CD4-positive, alpha-beta T cell (primary cell): ENCODE measurements around the gene MINDY3. TPM values are rescaled to one million over a fixed set of nuclear protein-coding genes. Genes with fewer than 3 reads are reported as not detected.

Source experiments
- ATAC-seq: fragments of 200-7000 bp; cut with Tn5 transposase; one replicate; pipeline ENCODE4 v1.10.0; 2022; ENCODE audit warnings: mild to moderate bottlenecking; ENCODE audit not compliant: poor library complexity
- CTCF ChIA-PET: fragments of 350-600 bp; sonication (Branson Sonifier 250); formaldehyde crosslinking; loops from one replicate; lab custom pipeline; 2021; ENCODE audit warnings: antibody characterized with exemption, inconsistent platforms; lab: Charles Lee
- POLR2A ChIA-PET: fragments of 350-600 bp; sonication (Branson Sonifier 250); formaldehyde crosslinking; loops from one replicate; lab custom pipeline; 2021; ENCODE audit warnings: antibody characterized with exemption, inconsistent platforms; lab: Charles Lee
- DNase-seq, 14 experiments: peaks; one replicate each; pipeline ENCODE4 v3.0.0-alpha.2; 2013 to 2020; ENCODE audit warnings: mixed read lengths in 2 of 14
- H3K27ac ChIP-seq, 2 donors: one replicate each; pipeline versions ENCODE4 v1.5.1 to v1.7.0; 2013; ENCODE audit warnings: low read length in 2 of 2, low read depth in 1 of 2, mild to moderate bottlenecking in 1 of 2
- H3K27me3 ChIP-seq, 2 experiments: 1 replicate in 1 of 2; 2 replicates in 1 of 2; pipeline versions ENCODE4 v1.6.1 to v1.7.0; 2013; ENCODE audit warnings: low read length in 2 of 2, control low read depth in 1 of 2, mild to moderate bottlenecking in 1 of 2, moderate library complexity in 1 of 2; ENCODE audit not compliant: insufficient read depth in 2 of 2, control insufficient read depth in 1 of 2
- H3K36me3 ChIP-seq: one replicate; pipeline ENCODE4 v1.6.1; 2013; ENCODE audit warnings: low read length, control low read depth; ENCODE audit not compliant: insufficient read depth
- H3K4me1 ChIP-seq: one replicate; pipeline ENCODE4 v1.6.1; 2013; ENCODE audit warnings: low read length, control low read depth; ENCODE audit not compliant: insufficient read depth
- H3K4me3 ChIP-seq: one replicate; pipeline ENCODE4 v1.5.1; 2013; ENCODE audit warnings: mild to moderate bottlenecking, low read length, moderate library complexity
- H3K9me3 ChIP-seq, 2 experiments: 1 replicate in 1 of 2; 2 replicates in 1 of 2; pipeline versions ENCODE4 v1.6.1 to v1.7.0; 2013; ENCODE audit warnings: low read length in 2 of 2, mild to moderate bottlenecking in 2 of 2, control low read depth in 1 of 2, moderate library complexity in 1 of 2; ENCODE audit not compliant: control insufficient read depth in 1 of 2, insufficient read depth in 1 of 2
- H3K27ac Mint-ChIP-seq: one replicate; pipeline ENCODE4 v1.8.0; 2020; ENCODE audit warnings: mixed read lengths
- H3K27me3 Mint-ChIP-seq: one replicate; pipeline ENCODE4 v1.8.0; 2021; ENCODE audit warnings: mixed read lengths
- H3K36me3 Mint-ChIP-seq: one replicate; pipeline ENCODE4 v1.8.0; 2021; ENCODE audit warnings: low read depth, mixed read lengths
- H3K4me1 Mint-ChIP-seq: one replicate; pipeline ENCODE4 v1.8.0; 2021; ENCODE audit warnings: low read depth, mixed read lengths
- H3K4me3 Mint-ChIP-seq: one replicate; pipeline ENCODE4 v1.8.0; 2020; ENCODE audit warnings: mild to moderate bottlenecking, mixed read lengths
- H3K9me3 Mint-ChIP-seq: one replicate; pipeline ENCODE4 v1.8.0; 2020; ENCODE audit warnings: mixed read lengths
- intact Hi-C, 2 experiments: fragments of 100-400 bp; cut with DNase I in 1 of 2; cut with micrococcal nuclease in 1 of 2; formaldehyde crosslinking; loops; one replicate each; pipeline versions ENCODE4 v1.15.1 to v1.9.0; 2023 to 2025; cut with DNase I, micrococcal nuclease
- total RNA-seq, 174 experiments: library from RNA in 2 of 174; stranded (reverse) in 2 of 174; gene quantifications; one replicate each; pipeline ENCODE4 v1.2.3 and lab custom pipeline; 2021 to 2026
- TF ChIP-seq, protein P1 (sequence below): fragments of 200-600 bp; IDR thresholded peaks from one replicate; pipeline ENCODE4 v1.8.0; 2022; ENCODE audit warnings: antibody characterized with exemption, mild to moderate bottlenecking

MINDY3 gene
- total RNA-seq, 2 experiments from 2014 or later: 39.8 to 40.6 TPM

DNA sequence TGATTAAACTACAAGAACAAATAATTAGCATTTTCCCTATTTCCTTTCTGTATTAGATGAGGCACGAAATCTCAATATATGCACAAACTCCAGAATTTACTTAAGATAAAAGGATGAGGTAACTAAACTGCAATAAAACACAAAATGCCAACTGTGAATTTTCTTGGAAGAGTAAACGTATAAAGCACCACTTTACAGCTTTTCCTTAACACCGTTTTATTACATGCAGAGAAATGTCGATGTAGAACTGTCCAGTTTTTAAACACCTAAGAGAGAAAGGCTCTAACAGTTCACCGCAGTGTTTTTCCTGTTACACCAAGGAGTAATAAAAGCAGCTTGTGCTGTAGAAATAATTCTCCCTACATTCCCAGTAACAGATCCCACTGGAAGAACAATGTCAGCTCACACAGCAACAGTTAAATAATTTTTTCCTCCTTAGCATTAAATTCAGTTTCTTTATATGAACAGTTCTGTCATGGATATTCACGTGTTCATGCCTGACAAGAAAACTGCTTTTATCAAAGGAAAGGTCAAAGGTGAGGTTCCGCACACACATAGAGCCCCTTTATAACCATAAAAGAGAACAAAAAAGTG lies 52.0 kb downstream of the MINDY3 start:
- no peaks in the 10 kb centered on the region for H3K27me3 Mint-ChIP-seq
- no peaks in the 10 kb centered on the region for H3K4me1 ChIP-seq
- peaks cover 83% of the 10 kb centered on the region for H3K36me3 Mint-ChIP-seq
- no peaks in the 10 kb centered on the region for H3K9me3 Mint-ChIP-seq
- H3K4me3 Mint-ChIP-seq: no peak overlapping the region
- ChIA-PET POLR2A (no interaction called here), CTCF (no interaction called here)
- no peaks in the 10 kb centered on the region for H3K9me3 ChIP-seq
- H3K27ac ChIP-seq: no peak overlapping the region
- no peak overlapping the region for H3K27ac Mint-ChIP-seq
- intact Hi-C loops: no loop called here
- DNase-seq (no peak), ATAC-seq (no peak)
- H3K36me3 ChIP-seq: peaks cover 39% of the 10 kb centered on the region
- TF ChIP-seq, protein P1, sequence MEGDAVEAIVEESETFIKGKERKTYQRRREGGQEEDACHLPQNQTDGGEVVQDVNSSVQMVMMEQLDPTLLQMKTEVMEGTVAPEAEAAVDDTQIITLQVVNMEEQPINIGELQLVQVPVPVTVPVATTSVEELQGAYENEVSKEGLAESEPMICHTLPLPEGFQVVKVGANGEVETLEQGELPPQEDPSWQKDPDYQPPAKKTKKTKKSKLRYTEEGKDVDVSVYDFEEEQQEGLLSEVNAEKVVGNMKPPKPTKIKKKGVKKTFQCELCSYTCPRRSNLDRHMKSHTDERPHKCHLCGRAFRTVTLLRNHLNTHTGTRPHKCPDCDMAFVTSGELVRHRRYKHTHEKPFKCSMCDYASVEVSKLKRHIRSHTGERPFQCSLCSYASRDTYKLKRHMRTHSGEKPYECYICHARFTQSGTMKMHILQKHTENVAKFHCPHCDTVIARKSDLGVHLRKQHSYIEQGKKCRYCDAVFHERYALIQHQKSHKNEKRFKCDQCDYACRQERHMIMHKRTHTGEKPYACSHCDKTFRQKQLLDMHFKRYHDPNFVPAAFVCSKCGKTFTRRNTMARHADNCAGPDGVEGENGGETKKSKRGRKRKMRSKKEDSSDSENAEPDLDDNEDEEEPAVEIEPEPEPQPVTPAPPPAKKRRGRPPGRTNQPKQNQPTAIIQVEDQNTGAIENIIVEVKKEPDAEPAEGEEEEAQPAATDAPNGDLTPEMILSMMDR: no peak
- no peaks in the 10 kb centered on the region for H3K4me1 Mint-ChIP-seq
- H3K4me3 ChIP-seq: no peak overlapping the region
- H3K27me3 ChIP-seq: no peaks in the 10 kb centered on the region

DNA sequence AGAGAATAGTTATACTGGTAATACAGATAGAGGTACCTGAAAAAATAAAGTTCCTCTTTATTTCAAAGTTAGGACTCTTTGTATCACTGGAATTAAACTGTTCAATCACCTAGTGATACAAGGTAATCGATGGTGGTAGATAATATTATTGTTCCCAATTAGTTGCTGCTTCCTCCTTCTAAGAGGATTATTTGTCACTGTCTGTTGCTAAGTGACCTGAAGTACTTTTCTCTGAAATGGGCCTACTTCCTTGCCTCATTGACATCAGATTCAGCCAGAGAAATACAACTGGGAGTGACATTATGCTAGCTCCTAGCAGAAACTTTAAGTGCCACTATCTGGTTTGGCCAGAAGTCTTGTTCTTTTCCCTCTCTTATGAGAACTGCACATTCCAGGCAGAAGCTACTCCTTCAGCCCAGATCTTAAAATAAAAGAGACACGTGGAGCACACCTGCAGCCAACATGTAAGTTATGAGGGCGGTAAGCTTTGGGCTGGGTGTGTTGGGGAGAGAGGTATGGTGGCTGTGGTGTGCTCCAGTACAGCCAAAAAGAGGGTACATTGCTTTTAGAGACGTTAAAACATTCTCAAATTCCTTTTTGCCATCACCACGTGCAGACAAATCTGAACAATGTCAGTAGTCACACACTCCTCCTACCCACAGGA lies 54.8 kb downstream of the MINDY3 start:
- no peak for ATAC-seq
- no peaks in the 10 kb centered on the region for H3K4me1 Mint-ChIP-seq

DNA sequence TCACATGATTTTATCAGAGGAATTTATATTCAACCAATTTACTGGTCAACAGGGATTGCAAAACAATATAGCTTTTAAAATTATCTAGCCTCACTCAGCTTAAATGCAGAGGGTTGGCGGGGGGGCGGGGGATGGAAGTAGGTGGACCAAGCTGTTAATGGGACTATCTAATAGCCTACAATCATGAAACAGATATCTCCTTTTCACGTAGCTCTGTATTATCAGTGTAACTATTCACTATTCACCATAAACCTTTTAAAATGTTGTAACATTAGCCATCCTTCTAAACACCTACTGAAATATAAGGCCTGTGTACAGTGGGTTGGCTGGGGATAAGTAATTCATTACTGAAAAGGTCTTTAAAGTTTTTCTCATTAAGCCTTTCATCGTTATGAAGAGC lies 56.2 kb downstream of the MINDY3 start:
- intact Hi-C loops: no loop called here
- no peaks in the 10 kb centered on the region for H3K27me3 Mint-ChIP-seq
- H3K4me3 ChIP-seq: no peak overlapping the region
- CTCF ChIA-PET: no interaction called here
- DNase-seq: no peak
- H3K36me3 Mint-ChIP-seq: peaks cover 91% of the 10 kb centered on the region
- POLR2A ChIA-PET: no interaction called here
- no peaks in the 10 kb centered on the region for H3K9me3 ChIP-seq
- no peak for ATAC-seq
- TF ChIP-seq, protein P1: no peak
- peaks cover 40% of the 10 kb centered on the region for H3K36me3 ChIP-seq
- no peak overlapping the region for H3K27ac Mint-ChIP-seq
- no peak overlapping the region for H3K27ac ChIP-seq
- no peaks in the 10 kb centered on the region for H3K4me1 ChIP-seq
- H3K9me3 Mint-ChIP-seq: no peaks in the 10 kb centered on the region
- no peaks in the 10 kb centered on the region for H3K27me3 ChIP-seq
- H3K4me3 Mint-ChIP-seq: no peak overlapping the region
- no peaks in the 10 kb centered on the region for H3K4me1 Mint-ChIP-seq

More for the DNA sequence above, 54.8 kb downstream of the MINDY3 start:
- POLR2A ChIA-PET: no interaction called here
- H3K9me3 Mint-ChIP-seq: no peaks in the 10 kb centered on the region
- Histone ChIP-seq H3K9me3 (no peaks in the 10 kb centered on the region), H3K4me1 (no peaks in the 10 kb centered on the region), H3K27me3 (no peaks in the 10 kb centered on the region), H3K36me3 (peaks cover 40% of the 10 kb centered on the region), H3K27ac (no peak overlapping the region), H3K4me3 (no peak overlapping the region)
- DNase-seq: no peak
- TF ChIP-seq, protein P1: no peak
- intact Hi-C loops: no loop called here
- H3K4me3 Mint-ChIP-seq: no peak overlapping the region
- no peak overlapping the region for H3K27ac Mint-ChIP-seq
- CTCF ChIA-PET: no interaction called here
- H3K36me3 Mint-ChIP-seq: peaks cover 88% of the 10 kb centered on the region
- no peaks in the 10 kb centered on the region for H3K27me3 Mint-ChIP-seq
